ENCODE data around the gene AZU1.
"Not testable (repeated sequence)": the region's sequence is repeated elsewhere in the genome, so short reads cannot be mapped to it uniquely, and the experiment has no call there.

Gene AZU1

DNA sequence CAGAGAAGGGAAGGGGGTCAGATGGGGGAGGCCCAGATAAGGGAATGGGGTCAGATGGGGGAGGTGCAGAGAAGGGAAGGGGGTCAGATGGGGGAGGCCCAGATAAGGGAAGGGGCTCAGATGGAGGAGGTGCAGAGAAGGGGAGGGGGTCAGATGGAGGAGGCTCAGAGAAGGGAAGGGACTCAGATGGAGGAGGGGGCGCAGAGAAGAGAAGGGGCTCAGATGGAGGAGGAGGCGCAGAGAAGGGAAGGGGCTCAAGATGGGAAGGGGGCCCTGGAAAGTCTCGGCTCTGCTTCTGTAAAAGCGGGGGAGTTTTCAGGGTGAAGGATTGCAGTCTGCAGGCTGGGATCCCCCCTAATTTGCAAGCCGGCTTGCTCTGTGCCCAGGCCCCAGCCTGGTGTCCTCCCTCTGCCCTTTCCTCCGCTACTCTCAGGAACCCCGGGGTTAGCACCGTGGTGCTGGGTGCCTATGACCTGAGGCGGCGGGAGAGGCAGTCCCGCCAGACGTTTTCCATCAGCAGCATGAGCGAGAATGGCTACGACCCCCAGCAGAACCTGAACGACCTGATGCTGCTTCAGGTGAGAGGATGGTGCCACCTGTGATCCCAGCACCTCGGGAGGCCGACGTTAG, 1.6 kb downstream of the AZU1 start:
- no peak for DNase-seq (ENCODE audit: low read depth)
- H3K4me3 ChIP-seq (ENCODE audit: low read length) = no peak overlapping the region
- TF ChIP-seq, protein P1, sequence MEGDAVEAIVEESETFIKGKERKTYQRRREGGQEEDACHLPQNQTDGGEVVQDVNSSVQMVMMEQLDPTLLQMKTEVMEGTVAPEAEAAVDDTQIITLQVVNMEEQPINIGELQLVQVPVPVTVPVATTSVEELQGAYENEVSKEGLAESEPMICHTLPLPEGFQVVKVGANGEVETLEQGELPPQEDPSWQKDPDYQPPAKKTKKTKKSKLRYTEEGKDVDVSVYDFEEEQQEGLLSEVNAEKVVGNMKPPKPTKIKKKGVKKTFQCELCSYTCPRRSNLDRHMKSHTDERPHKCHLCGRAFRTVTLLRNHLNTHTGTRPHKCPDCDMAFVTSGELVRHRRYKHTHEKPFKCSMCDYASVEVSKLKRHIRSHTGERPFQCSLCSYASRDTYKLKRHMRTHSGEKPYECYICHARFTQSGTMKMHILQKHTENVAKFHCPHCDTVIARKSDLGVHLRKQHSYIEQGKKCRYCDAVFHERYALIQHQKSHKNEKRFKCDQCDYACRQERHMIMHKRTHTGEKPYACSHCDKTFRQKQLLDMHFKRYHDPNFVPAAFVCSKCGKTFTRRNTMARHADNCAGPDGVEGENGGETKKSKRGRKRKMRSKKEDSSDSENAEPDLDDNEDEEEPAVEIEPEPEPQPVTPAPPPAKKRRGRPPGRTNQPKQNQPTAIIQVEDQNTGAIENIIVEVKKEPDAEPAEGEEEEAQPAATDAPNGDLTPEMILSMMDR (conservative IDR thresholded peaks at IDR 0.05; ENCODE audit: low read depth, low read length) = no peak

DNA sequence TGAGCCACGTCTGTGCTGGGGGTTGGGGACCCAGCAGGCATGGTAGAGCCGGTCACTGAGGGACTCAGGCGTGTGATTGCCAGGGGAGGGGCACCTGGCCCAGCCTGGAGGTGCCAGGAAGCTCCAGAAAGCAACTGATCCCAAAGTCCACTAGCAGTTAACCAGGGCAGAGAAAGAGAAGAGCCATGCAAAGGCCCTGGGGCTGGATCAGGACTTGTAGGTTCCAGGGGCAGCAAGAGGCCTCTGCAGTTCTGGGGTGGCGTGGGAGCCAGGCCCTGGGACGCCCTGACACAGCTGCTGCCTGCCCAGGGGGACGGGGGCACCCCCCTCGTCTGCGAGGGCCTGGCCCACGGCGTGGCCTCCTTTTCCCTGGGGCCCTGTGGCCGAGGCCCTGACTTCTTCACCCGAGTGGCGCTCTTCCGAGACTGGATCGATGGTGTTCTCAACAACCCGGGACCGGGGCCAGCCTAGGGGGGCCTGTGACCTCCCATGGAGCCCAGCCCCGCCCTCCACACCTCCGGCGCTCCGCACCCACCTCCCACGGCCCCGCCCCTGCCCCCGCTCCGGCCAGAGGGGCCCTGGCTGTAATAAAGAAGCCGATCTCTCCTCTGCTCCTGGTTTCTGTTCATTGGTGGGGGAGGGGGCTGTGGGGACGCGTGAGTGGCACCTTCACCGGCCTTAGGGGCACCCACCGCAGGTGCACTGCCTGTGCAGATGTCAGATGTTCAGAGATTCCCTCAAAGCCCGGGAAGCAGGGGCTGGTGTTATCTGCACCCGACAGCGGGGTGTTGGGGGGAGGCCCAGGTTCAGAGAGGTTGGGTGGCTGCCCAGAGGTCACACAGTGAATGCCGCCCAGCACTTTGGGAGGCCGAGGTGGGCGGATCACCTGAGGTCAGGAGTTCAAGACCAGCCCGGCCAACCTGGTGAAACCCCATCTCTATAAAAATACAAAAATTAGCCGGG, 4.1 kb downstream of the AZU1 start:
- H3K4me3 ChIP-seq (ENCODE audit: low read length) = no peak overlapping the region
- TF ChIP-seq, protein P1 (conservative IDR thresholded peaks at IDR 0.05; ENCODE audit: low read depth, low read length) = no peak
- no peak for DNase-seq (ENCODE audit: low read depth)

DNA sequence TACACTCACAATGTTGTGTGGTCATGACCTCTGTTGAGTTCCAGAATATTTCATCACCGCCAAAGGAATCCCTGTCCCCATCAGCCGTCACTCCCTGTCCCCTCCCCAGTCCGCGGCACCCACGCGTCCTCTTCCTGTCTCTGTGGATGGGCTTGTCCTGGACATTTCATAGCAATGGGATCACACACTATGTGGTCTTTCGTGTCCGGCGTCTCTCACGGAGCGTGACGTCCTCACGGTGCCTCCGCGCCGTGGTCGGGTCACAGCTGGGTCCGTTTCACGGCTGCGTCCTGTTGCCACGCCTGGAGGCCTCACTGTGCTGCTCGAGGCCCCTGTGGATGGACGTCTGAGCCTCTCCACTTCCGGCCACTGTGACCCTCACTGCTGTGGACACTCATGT, 6.6 kb downstream of the AZU1 start:
- DNase-seq (ENCODE audit: low read depth) = no peak
- no peak overlapping the region for H3K4me3 ChIP-seq (ENCODE audit: low read length)
- TF ChIP-seq, protein P1 (conservative IDR thresholded peaks at IDR 0.05; ENCODE audit: low read depth, low read length) = no peak

DNA sequence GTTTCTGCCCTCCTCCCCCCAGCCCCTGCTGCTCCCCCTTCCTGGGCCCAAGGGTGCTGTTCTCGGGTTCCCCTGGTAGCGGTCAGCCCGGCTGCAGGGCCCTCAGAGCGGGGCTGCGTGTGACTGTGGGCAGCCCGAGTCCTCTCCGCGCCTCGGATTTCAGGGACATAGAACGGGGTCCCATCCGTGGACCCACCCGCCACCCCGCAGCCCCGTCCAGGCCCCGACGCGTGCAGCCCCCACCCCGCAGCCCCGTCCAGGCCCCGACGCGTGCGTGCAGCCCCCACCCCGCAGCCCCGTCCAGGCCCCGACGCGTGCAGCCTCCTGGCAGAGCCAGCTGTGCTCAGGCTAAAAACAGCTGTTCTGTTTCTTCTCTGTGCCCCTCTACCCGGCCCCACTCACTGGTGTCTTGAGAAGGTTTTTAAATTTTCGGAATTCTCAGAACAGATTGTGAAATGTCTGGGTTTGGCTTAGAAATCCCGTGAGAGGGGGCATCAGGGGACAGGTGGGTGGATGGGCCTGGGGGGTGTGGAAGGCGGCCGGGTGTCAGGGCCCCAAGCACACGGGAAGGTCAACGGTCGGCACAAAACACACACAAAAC, 7.7 kb downstream of the AZU1 start:
- DNase-seq (ENCODE audit: low read depth) = no peak
- no peak overlapping the region for H3K4me3 ChIP-seq (ENCODE audit: low read length)
- TF ChIP-seq, protein P1 (conservative IDR thresholded peaks at IDR 0.05; ENCODE audit: low read depth, low read length) = no peak

DNA sequence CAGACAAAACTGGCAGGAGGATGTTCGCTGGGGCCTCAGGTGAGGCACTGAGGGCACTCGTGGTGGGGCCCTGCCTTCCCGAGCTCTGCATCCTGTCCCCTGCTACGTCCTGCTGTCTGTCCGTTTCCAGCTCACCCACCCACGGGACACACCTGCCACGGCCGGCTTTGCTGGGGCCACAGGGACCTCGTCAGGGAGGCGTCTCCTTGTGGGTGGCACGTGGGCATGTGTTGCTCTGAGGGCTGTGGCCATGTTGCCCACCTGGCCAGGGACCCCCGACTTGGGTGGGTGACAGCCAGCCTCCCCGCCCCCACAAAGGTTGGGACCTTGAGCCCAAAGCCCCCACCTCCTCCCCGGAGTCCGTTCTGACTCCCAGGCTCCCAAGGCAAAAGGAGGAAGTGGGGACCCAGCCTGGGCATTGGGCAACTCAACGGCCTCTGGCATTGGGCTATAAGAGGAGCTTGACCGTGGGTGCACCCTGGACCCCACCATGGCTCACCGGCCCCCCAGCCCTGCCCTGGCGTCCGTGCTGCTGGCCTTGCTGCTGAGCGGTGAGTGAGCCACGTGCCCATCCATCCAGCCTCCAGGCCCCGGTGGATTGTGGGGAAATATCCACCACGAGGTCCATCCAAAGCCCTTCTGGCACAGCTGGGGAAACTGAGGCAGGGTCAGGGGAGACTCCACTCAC, 13.0 kb downstream of the AZU1 start, which contains the start of gene PRTN3:
TSS of gene PRTN3 (plus strand) at position 481 of the 688 bp plus-strand sequence. CDS start at position 491, 10 bp downstream.
- TF ChIP-seq, protein P1 (conservative IDR thresholded peaks at IDR 0.05; ENCODE audit: low read depth, low read length) = no peak
- no peak for DNase-seq (ENCODE audit: low read depth)
- no peak within 1 kb of the TSS for H3K4me3 ChIP-seq (ENCODE audit: low read length)

DNA sequence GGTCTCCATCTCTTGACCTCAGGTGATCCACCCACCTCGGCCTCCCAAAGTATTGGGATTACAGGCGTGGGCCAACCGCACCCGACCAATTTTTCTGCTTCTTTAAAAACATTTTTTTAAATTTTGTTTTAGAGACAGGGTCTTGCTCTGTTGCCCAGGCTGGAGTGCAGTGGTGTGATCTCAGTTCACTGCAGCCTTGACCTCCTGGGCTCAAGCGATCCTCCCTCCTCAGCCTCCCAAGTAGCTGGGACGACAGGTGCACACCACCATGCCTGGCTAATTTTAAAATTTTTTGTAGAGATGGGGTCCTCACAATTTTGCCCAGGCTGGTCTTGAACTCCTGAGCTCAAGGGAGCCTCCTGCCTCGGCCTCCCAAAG, 15.2 kb downstream of the AZU1 start:
- not testable (repeated sequence) for H3K4me3 ChIP-seq (ENCODE audit: low read length); DNase-seq (ENCODE audit: low read depth)
